Islet of Langerhans (tissue), 1 donor: ENCODE results near the gene COL19A1.
A peak's percentile ranks its signal among the peaks of the same experiment; 100 is the strongest.
"Not testable (repeated sequence)": the region's sequence is repeated elsewhere in the genome, so short reads cannot be mapped to it uniquely, and the experiment has no call there.

ENCODE experiments used
- FAIRE-seq: peaks from one replicate; lab custom pipeline; 2011; peaks lifted over from hg19 to GRCh38; lab: Jason Lieb, UNC

COL19A1 gene

GRCh38 chr6:69866351-69866769 lies at the start of gene COL19A1:
Gene COL19A1 (plus strand): TSS chr6:69866556. CDS start chr6:69879568, 13,012 bp downstream.
- FAIRE-seq: no peak

- FAIRE-seq: no peak
Observed at GRCh38 chr6:69816569-69816968, 49.8 kb upstream of the COL19A1 start.

- FAIRE-seq: no peak
Observed at GRCh38 chr6:69817358-69817757, 49.0 kb upstream of the COL19A1 start.

- no peak for FAIRE-seq
Observed at GRCh38 chr6:69818223-69818930, 48.0 kb upstream of the COL19A1 start.

DNA sequence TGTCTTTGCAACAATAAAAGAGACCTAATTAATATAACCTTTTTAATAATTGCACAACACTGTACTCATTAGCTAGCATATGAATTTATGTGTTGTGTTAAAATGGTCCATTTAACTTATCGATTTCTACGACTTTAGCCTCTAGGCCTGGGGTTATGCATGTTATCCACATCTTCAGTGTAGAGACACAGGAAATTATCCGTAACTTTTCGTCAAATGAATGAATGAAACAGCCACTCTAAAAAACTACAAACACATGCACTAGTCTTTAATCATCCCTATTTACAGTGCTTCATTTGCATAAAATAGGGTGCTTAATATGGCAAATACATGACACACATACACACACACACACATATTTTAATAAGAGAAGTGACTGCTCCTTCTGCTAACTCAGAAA lies 47.2 kb upstream of the COL19A1 start:
- no peak for FAIRE-seq

DNA sequence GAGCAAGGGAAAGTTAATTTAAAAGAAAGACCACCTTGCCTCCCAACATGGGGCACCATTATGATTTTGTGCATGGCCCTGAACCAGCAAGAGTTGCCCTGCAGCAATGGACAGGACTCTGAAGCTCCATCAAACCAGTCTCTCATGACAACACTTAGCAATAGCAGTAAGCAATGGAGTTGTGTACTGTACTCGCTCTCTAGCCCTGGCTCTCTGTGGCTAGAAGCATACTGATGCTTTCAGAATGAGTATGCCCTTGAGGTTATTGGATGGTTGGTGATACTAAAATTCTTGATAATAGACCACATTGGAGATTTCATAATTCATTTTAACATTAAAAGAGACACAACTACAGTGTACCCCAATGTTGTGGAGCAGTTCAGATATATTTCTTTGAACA lies 46.3 kb upstream of the COL19A1 start:
- FAIRE-seq: no peak

DNA sequence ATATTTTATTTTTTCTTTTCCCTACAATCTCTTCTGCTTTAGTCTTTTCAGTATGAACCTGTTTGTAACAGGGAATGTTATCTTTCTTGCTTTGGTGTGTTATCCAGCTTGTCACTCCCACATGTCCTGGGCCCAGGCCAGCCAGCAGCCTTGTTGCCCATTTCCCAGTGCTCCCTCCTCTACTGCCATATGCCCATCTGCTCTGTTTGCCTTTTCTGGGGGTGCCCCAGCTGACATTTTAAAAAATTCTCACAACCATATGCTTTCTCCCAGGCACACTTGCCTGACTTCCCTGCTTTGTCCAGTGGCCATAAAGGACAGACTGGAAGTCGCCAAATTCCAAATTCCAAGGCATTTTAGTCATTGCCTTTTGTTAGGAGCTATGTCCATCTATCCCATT lies 45.9 kb upstream of the COL19A1 start:
- no peak for FAIRE-seq

DNA sequence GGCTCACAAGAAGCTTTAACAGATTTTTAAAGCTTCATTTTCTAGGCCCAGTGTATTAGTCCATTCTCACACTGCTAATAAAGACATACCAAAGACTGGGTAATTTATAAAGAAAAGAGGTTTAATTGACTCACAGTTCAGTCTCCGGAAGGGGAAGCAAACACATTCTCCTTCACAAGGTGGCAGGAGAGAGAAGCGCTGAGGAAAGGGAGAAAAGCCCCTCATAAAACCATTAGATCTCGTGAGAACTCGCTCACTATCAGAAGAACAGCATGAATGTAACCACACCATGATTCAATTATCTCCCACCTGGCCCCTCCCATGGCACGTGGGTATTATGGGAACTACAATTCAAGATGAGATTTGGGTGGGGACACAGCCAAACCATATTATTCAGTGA lies 42.0 kb upstream of the COL19A1 start:
- not testable (repeated sequence) for FAIRE-seq

- no peak for FAIRE-seq
Observed at GRCh38 chr6:69825904-69826303, 40.5 kb upstream of the COL19A1 start.

- FAIRE-seq: no peak
Observed at GRCh38 chr6:69827276-69827893, 39.0 kb upstream of the COL19A1 start.

- no peak for FAIRE-seq
Observed at GRCh38 chr6:69832558-69832957, 33.8 kb upstream of the COL19A1 start.

DNA sequence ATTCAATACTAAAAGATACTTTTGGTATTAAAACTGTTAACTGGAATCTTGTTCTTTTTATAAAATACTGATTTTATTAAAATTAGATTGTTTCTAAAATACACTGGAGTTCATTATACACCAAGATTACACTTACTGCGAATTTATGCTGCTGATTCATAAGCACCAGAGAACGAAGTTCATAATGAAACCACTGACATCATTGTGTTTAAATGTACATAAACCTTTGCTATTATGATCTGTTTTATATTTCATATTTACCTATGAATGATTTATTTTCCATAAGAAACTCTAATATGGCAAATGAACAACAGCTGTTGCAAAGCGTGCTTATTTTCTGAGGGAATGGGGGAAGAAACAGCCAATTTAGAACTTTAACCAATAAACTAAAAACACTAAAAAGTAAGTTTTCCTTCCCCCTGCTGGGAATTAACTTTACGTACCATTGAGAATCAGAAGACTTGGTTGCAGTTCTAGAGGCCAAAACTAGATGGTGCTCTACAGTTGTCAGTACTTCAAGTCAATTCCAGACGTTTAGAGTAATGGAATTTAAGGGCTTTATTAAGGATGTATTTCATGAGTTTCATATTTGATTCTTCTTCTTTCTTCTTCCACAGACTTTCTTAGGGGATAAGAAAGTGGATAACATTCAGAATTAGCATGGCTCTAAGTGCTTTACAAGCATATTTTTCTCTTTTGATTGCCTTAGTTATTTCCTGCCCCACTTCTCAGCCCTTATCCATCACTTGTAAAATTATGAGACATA lies 30.8 kb upstream of the COL19A1 start:
- FAIRE-seq: peak; percentile 96

- no peak for FAIRE-seq
Observed at GRCh38 chr6:69841862-69842261, 24.5 kb upstream of the COL19A1 start.

- no peak for FAIRE-seq
Observed at GRCh38 chr6:69843189-69843588, 23.2 kb upstream of the COL19A1 start.

DNA sequence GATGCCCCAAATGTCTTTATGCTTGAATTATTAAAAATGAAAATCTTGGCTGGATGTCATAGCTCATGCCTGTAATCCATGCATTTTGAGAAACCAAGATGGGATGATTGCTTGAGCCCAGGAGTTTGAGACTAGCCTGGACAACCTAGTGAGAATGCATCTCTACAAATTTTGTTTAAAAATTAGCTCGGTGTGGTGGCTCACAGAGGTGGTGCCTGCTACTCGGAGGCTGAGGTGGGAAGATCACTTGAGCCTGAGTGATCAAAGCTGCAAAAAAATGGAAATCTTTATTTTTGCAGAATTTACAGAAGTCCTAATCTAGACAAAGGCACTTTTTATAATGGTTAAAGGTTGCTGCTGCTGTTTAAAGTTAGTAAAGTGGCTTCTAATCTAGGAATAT lies 20.0 kb upstream of the COL19A1 start:
- FAIRE-seq: no peak

GRCh38 chr6:69846770-69847491 lies 19.4 kb upstream of the COL19A1 start:
- no peak for FAIRE-seq

DNA sequence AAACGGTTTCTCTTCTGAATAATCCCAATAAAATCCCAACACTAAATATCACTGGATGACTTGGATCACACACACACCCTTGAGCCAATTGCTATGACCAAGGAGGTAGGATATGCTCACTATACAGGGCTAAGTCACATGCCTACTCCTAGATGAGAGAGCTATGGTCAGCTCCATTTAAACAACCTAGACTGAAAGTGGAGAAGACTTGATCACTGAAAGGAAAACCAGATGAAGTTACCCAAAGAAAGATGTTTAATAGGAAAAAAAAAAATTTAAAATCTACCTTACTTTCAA lies 18.9 kb upstream of the COL19A1 start:
- FAIRE-seq: no peak

- no peak for FAIRE-seq
Observed at GRCh38 chr6:69848552-69848951, 17.8 kb upstream of the COL19A1 start.

GRCh38 chr6:69852706-69853105 lies 13.7 kb upstream of the COL19A1 start:
- no peak for FAIRE-seq

- FAIRE-seq: no peak
Observed at GRCh38 chr6:69861986-69862385, 4.4 kb upstream of the COL19A1 start.

GRCh38 chr6:69863766-69864165 lies 2.6 kb upstream of the COL19A1 start:
- FAIRE-seq: no peak

DNA sequence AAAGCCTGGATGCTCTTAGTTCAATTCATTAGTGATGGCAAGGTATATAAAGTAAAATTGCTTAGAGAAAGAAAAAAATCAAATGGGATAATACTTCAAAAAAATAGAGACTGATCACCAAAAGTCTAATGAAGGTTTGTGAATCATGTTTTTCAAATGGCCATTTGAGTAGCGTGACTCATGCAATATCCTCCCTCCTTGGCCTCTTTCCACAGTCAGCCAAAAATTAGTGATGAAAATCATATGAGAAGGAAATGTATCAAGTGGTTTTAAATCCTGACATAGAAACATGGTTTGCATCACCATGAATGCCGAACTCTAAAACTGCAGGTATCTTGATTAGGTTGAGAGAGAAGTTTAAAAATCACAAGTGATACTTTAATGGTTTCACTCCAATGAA lies 1.2 kb upstream of the COL19A1 start:
- peak; percentile 17 for FAIRE-seq
